GM18498 (cell line): ENCODE data around the gene ORC2.
A peak's percentile ranks its signal among the peaks of the same experiment; 100 is the strongest.
"Not testable (repeated sequence)": the region's sequence is repeated elsewhere in the genome, so short reads cannot be mapped to it uniquely, and the experiment has no call there.

Source experiments
- ATAC-seq: cut with Tn5 transposase; IDR thresholded peaks from one replicate; pipeline ENCODE4 v1.9.1; 2021; ENCODE audit warnings: mild to moderate bottlenecking, moderate library complexity; ENCODE audit not compliant: unreplicated experiment

The ORC2 gene

DNA sequence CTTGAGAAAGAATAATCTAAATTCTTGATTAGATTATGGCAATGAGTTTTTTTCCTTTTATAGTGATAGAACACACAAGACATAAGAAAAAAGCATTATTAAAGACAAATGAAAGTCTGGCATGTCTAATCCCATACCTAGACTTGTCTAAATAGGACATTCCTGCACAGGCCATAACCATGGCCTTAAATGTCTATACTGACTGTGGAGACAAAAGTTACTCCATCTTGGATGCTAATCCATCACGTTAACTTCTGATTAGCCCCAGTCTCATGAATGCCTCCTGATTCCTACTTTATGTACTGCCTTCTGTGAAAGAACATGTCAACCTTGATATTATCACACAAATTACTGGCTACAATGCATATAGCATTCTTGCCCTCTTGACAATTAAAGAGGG is 23.6 kb downstream of the ORC2 start:
- no peak for ATAC-seq

DNA sequence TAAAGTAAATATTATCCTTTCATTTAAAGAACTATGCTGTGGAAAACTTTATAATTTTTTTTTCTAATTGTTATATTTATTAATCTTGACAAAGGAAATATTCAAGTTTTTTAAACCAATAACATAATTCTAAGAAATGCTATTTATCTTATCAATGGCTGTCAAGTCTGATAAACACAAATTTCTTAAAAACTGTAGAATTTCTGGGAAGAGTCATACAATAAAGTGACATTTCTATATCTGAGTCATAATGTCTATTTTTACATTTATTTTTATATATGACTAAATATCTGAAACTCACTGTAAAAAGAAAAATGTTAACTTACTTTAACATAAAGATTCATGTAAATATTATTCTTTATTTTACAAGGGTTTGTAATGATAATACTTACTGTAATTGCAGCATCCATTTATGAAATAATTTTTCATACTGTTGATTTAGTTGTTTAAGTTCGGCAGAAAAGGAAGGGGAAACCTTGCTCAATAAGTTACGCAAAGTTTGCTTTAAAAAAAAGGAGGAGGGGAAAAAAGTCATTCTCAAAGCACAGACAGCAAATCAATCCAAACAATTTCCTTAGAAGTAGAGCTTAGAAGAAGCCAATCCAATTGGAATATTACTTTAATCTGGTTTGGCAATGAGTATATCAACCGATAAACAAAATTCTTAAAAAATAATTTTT is 32.4 kb downstream of the ORC2 start:
- no peak for ATAC-seq

DNA sequence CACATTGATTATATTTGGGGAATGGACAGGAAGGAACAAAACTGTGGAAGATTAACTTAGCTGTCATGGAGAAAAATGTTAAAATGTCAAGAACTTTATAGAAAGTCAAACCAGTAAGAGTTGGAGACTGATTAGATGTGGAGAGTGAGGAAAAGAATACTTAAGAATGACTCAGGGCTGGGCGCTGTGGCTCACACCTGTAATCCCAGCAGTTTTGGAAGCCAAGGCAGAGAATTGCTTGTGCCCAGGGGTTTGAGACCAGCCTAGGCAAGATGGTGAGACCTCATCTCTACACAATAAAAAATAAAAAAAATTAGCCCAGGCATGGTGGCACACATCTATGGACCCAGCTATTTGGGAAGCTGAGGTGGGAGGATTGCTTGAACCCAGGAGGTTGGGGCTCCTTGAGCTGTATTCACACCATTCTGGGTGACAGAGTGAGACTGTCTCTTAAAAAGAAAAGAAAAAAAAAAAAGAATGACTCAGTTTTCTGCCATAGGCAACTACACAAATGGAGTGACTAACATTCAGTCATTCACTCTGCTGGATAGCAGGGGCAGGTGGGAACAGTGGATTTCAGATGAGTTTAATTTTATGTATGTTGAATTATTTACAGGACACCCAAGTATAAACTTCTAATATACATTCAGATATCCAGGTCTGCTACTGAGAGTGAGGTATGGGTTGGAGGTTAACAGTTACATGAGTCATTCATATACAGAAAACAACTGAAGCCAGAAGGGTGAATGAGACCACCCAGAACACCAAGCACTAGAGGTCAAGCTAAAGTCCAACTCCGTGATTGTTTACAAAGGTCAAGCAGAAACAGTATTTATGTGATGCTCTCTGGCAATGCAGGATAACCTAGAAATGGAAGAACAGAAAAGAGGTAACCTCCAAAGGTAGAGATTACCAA is 33.9 kb downstream of the ORC2 start:
- ATAC-seq: no peak

DNA sequence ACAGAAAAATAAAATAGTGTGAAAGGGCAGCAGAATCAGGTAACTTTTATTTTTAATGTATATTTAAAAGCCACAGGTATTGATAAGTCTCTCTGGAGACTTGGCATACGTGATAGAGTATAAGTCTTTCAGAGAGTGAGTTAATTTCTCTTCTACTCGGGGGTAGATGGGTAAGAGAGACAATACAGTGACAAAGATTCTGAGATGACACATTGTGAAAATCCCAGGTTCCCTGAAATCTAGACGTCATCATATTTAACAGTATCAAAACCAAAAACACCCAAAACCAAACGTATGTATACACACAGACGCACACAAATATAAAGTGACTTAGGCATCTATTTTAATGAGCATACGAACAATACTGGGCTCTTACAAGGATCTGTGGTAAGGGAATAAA is 41.0 kb downstream of the ORC2 start:
- no peak for ATAC-seq

DNA sequence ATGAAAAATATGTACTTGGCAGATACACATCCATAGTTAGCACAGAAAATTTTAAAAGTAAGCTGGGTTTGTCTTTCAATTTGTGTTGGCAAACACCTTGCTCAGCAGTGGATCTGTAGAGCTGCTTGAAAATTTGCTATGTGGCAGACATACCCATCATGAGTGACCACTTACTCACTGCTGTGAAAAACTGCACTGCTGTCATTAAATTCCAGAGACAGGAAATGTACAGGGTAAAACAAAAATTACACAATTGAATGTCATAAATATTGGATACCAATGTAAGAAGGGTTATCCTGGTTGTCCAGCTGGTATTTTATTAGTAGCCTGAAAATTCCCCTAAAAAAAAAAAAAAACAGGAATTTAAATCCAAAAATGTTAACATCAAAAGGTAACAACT is 49.8 kb downstream of the ORC2 start:
- ATAC-seq: no peak

DNA sequence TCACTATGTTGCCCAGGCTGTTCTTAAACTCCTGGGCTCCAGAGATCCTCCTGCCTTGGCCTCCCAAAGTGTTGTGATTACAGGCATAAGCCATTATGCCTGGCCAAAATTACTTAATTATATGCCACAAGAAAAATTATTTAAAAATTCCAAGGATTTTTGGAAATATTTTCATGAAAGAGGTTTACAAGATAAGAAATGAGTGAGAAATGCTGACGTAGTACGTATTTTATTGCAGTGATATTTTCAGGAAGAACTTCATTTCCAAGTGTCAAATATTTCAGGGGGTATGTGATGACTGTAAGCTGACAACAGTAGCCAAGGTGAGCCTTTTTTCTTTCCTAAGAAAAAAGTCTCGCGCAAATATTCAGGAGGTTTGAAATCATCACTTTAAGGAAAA is 53.5 kb downstream of the ORC2 start:
- ATAC-seq: no peak

DNA sequence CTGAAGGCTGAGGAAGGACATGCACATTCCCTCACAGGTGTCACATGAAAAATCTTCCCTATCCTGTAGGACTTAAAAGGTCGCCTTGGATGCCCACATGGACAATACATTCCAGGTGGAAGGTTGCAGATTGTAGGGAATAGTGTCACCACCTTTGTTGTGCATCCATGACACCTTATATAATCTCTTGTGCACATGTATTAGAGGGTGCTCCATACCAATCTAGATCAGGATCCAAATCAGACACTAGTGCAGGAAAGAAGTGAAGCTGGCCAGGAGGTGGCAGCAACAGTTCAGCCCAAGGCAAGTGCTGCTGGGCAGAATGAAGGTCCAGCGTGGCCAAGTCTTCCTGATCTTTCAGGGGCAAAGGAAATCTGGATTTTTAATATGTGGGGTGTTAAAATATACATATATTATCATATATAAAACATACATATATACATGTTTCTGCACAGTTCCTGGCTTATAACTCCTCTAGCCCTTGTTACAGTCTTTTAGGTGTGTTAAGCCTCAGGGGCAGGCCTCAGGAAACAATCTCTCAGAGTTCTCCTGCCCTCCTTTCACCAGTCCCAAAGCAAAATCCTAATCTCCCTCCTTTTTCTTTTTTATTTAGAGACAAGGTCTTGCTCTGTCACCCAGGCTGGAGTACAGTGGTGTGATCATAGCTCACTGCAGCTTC is 57.7 kb downstream of the ORC2 start:
- peak; percentile 58 for ATAC-seq

DNA sequence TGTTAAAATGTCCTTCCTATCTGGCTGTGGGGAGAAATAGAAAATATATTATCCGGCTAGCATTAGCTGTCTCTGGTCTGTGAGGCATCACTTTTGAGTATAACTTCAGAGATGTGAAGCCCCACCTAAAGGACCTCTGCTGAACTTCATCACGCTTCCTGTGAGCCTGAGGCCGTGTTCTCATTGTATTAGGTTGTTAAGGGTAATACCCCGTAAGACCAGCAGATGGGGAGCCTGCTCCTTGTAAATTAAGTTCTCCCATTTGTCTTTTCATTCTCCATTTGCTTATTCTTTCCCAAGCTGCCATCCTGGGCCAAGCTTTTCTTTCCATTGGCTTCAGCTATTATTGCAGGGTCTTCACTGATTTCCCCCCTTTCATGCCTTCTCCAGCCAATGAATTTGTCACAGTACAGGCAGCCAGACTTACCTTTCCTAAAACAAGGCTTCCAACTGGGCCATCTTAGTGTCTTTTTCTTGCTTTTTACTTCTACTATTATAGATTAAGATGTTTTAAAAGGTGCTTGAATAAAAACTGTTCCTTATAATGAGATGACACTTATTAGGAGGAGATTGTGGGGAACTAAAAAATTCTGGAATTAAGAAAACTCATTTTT is 61.9 kb downstream of the ORC2 start:
- peak; percentile 99 for ATAC-seq

DNA sequence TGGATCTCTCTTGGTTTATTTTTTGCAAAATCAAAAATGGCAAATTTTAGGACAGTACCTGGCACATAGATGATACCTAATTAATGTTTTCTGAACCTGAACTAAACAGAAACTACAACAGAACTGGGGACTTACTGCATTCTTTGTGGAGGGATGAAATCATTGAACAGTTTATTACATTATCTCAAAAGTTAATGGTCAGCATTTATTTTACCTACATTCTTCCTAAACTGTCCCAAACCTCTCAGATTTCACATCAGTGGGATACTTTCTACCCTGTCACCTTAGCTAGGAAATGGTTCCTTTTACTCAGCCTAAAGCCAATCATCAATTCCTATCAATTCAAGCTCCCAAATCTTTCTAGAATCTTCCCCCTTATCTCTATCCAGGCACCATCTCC is 64.0 kb downstream of the ORC2 start:
- no peak for ATAC-seq

DNA sequence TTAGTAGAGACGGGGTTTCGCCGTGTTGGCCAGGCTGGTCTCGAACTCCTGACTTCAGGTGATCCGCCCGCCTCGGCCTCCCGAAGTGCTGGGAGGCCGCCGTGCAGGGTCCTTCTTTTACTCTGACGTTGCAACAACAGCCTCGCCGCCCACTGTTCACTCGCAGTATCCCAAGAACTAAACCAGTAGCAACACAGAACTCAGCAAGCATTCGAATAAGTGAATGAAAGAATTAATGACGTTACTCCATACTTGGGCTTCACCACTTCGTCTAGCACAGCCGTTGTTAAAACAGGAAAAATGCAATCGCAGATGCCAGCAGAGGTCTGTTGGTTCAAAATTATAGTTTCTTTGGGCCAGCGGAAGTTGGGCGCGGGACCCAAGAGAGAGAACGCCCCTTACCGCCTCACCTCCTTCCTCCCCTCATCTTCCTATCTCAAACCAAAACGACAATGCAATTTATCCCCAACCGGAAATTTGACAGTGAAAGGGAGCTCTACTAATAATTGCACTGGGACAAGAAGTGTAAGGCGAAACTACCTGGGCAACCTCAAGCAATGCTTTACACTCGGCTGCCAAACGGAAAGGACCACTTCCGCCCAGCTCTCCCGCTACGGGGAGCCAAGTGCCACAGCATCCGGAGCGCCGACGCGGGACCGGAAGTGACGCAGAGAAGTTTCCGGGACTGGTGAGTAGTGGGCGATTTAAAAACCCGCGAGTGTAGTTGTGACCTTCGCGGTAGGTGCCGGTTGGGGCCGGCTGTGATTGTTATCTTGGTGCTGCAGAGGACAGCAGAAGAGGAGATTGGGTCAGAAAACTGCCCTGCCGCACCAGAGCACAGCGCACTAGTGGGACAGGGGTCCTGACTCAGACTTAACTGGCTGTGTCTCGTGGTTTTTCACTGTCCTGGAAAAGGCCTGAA is 74.5 kb downstream of the ORC2 start, which contains the start of the genes NIF3L1 and PPIL3:
TSS of gene NIF3L1 (plus strand) at position 668 of the 922 bp plus-strand sequence. CDS start 2,573 bp downstream, outside the sequence.
TSS of gene PPIL3 (minus strand) at position 374 of the 922 bp plus-strand sequence. CDS start 1,462 bp downstream, outside the sequence.
- ATAC-seq: peak; percentile 86

DNA sequence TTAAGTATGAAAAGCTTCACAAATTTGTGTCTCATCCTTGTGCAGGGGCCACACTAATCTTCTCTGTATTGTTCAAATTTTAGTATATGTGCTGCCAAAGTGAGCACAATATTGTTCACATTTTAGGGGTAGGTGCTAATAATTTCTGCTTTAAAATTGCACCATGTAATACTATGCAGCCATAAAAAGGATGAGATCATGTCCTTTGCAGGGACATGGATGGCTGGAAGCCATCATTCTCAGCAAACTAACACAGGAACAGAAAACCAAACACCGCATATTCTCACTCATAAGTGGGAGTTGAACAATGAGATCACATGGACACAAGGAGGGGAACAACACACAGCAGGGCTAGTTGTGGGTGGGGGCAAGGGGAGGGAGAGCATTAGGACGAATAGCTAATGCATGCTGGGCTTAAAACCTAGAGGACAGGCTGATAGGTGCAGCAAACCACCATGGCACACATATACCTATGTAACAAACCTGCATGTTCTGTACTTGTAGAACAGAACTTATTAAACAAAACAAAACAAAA is 81.7 kb downstream of the ORC2 start:
- not testable (repeated sequence) for ATAC-seq

DNA sequence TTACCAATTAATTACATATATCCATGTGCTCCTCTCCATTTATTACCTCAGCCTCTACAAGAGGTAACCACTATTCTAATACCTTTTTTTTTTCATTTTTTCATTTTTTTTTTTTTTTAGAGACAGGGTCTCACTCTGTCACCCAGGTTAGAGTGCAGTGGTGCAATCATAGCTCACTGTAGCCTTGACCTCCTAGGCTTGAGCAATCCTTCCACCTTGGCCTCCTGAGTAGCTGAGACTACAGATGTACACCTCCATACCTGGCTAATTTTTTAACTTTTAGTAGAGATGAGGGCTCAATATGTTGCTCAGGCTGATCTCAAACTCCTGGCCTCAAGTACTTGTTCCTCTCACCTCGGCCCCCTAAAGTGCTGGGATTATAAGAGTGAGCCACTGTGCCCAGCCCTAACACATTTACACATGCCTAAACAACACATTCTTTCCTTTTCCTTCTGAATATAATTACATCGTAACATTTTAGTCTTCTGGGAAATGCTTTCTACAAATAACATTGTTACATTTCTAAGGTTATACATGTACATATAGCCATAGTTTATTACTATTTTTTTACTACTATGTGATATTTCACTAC is 85.1 kb downstream of the ORC2 start:
- ATAC-seq: no peak

DNA sequence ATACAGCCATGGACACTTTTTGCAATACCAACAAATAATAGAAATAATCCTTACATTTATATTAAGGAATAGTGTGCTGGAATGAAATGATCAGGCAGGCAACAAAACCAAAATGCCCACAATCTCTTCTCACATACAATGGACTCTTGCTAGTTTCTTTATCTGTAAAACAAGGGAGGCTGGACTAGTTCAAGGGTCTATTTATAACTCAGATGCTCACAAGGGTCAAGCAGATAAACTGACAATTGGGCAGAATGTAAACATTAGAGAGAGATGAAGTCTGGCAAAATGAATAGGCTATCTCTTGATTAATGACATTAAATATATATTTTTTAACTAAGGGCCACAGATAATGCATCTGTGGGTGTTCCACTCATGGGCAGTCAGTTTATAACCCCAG is 86.0 kb downstream of the ORC2 start:
- ATAC-seq: no peak

DNA sequence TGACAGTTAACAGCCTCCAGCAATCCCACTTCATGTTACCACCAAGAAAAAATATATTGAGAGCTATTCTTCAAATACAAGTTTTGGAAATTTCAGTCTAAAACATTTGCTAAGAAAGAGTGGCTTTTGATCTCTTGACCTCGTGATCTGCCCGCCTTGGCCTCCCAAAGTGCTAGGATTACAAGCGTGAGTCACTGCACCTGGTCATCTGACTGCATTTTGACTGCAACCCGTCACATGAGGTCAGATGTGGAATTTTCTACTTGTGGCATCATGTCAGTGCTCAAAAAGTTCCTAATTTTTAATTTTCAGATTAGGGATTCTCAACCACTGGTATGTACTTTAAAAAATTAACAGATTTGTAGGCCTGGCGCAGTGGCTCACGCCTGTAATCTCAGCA is 89.9 kb downstream of the ORC2 start:
- ATAC-seq: no peak

DNA sequence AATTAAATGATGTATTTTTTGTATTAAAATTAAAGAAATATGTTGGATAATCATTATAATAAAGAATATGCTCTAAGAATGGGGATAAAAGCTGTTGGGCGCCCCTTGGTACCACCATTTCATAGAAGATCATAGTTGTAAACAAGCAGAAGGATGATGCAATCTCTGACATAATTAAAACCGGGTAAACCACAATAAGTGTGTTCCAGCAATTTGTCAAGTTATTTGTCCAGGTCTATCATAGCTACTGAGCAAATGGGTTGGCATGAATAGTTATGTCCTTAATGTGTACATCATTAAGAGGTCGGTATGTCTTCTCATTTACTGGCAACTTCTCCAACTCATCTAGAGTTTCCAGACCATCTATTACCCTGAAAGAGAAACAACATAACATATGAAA is 92.3 kb downstream of the ORC2 start:
- ATAC-seq: no peak

DNA sequence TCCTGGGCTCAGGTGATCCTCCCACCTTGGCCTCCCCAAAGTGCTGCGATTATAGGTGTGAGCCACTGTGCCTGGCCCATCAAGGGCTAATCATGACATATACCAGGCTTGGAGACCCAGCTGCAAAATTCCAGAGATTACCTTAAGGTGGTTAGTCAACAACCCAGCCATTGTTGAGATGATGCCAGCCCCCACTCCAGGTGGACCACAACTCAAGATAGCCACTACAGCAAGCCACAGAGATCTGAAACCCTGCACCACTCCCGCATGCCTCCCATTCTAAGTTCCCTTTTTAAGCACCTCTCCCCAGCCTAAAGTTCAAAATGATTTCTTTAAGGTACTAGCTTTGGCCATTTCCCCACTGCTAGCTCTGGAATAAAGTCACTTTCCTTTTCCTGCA is 94.4 kb downstream of the ORC2 start:
- ATAC-seq: no peak

DNA sequence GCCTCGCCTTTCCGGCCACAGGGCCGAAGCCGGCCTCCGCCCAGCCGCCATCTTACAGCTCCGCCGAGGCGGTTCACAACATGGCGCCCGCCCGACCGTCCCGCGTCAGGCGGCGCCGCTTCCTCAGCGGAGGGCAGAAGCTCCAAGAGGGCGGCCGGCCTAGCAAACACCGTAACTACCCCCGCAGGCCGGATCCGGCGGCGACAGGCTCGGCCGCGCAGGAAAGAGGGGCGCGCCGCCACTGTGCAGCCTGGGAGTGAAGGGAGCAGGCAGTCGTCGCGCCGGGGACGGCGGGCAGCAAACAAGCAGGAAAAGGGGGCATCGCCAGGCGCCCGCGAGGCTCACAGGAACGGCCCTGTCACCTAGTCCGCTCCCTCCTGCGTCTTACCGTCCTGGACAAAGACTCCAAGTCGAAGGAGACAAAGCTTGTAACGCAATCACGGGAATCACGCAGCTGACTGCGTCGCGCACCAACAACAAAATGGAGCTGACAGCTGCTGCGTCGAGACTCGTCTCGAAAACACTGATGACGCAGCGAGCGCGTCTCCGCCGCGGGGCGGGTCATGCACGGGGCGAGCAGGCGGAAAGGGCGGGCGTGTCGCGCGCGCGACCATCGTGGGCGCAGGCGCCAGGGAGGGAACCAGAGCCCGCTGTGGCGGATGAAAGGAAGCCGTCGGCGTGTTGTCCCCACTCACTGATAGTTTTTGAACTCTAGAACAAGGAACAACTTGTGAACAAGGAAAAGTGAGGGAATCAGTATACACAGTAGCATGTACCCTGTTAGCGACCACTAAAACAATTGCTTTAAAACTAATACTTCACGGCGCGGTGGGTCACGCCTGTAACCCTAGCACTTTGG is 99.1 kb downstream of the ORC2 start, which contains the start of gene CLK1:
TSS of gene CLK1 (minus strand) at position 483 of the 859 bp plus-strand sequence. CDS start 2,796 bp downstream, outside the sequence.
- ATAC-seq: peak; percentile 87

DNA sequence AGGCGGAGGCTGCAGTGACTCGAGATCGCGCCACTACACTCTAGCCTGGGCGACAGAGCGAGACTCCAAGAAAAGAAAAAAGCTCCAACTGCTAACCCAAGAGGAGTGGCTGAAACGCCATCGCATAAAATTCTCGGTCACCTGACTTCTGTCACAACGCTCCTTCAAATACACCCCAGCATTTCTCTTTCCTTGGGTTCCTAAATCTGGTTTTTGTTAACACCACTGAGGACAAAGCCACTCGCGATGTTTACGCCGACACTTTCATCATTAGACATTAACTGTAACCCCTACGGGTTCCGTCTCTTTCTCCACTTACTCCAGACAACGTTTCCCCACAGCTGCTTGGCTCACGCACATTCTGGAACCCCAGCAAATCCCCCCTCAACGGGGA is 99.7 kb downstream of the ORC2 start:
- peak; percentile 5 for ATAC-seq
